Endothelial cell of umbilical vein (primary cell): ENCODE results near the gene MN1. TPM values are rescaled to one million over a fixed set of nuclear protein-coding genes. Genes with fewer than 3 reads are reported as not detected.

Experiments used
- BruUV-seq: library from RNA; stranded (reverse); fragments of 400-500 nt; replicated peaks from 2 replicates; lab custom pipeline; 2021; lab: Mats Ljungman, UMichigan
- CTCF ChIA-PET: fragments of 300-600, 350-600 bp; sonication (Branson Sonifier 250); formaldehyde crosslinking; loops from one replicate; lab custom pipeline; 2021; ENCODE audit warnings: antibody characterized with exemption, inconsistent platforms; lab: Charles Lee
- POLR2A ChIA-PET: fragments of 300-600, 350-600 bp; sonication (Branson Sonifier 250); formaldehyde crosslinking; loops from one replicate; lab custom pipeline; 2021; ENCODE audit warnings: antibody characterized with exemption, inconsistent platforms; lab: Charles Lee
- DNase-seq: peaks from one replicate; pipeline ENCODE4 v3.0.0-alpha.2; 2011; ENCODE audit warnings: low read depth, low spot score
- FAIRE-seq: peaks from 2 replicates; lab custom pipeline; 2011; peaks lifted over from hg19 to GRCh38; lab: Jason Lieb, UNC
- H2AFZ ChIP-seq: 2 replicates; pipeline ENCODE4 v1.6.0; 2012; ENCODE audit warnings: low read depth, low read length, control low read depth, inconsistent platforms
- H3K27ac ChIP-seq: 2 replicates; pipeline ENCODE4 v1.5.1; 2011; ENCODE audit warnings: low read depth, mild to moderate bottlenecking, control low read depth, low read length, moderate library complexity; ENCODE audit not compliant: insufficient read depth
- H3K27me3 ChIP-seq, 2 experiments: 2 replicates each; pipeline versions ENCODE4 v1.6.0 to v1.6.1; 2011; ENCODE audit warnings: low read length in 2 of 2, mixed read lengths in 1 of 2; ENCODE audit not compliant: control insufficient read depth in 2 of 2, insufficient read depth in 2 of 2
- H3K36me3 ChIP-seq, 2 experiments: 2 replicates in 1 of 2; 3 replicates in 1 of 2; pipeline ENCODE4 v1.5.1; 2011; ENCODE audit warnings: low read length in 2 of 2, mild to moderate bottlenecking in 1 of 2, moderate library complexity in 1 of 2; ENCODE audit not compliant: control insufficient read depth in 2 of 2, insufficient read depth in 2 of 2; ENCODE audit errors: extremely low read depth in 1 of 2
- H3K4me1 ChIP-seq: 3 replicates; pipeline ENCODE4 v1.5.1; 2011; ENCODE audit warnings: mild to moderate bottlenecking, low read length; ENCODE audit not compliant: control insufficient read depth, insufficient read depth; ENCODE audit errors: extremely low read depth
- H3K4me2 ChIP-seq: 2 replicates; pipeline ENCODE4 v1.6.1; 2011; ENCODE audit warnings: low read length, control low read depth, mixed read lengths; ENCODE audit not compliant: insufficient read depth
- H3K4me3 ChIP-seq, 3 experiments: fragments of 200-600 bp in 1 of 3; sonication (generic), shearing (Covaris generic) in 1 of 3; replicated peaks in 1 of 3; 2 replicates each; pipeline ENCODE4 v1.5.1; 2011 to 2016; ENCODE audit warnings: control low read depth in 3 of 3, low read length in 3 of 3, mild to moderate bottlenecking in 2 of 3, inconsistent platforms in 1 of 3, low read depth in 1 of 3, moderate library complexity in 1 of 3; ENCODE audit not compliant: insufficient read depth in 1 of 3
- H3K79me2 ChIP-seq: 2 replicates; pipeline ENCODE4 v1.6.0; 2012; ENCODE audit warnings: low read length, inconsistent platforms; ENCODE audit not compliant: control insufficient read depth, insufficient read depth
- H3K9ac ChIP-seq: replicated peaks from 2 replicates; pipeline ENCODE3; 2011; ENCODE audit warnings: low read length, control low read depth; ENCODE audit not compliant: insufficient read depth; ENCODE audit errors: extremely low read depth
- H3K9me1 ChIP-seq: replicated peaks from 3 replicates; pipeline ENCODE4 v1.6.0; 2011; ENCODE audit warnings: mild to moderate bottlenecking, low read length; ENCODE audit not compliant: control insufficient read depth, insufficient read depth; ENCODE audit errors: extremely low read depth
- H3K9me3 ChIP-seq: replicated peaks from 2 replicates; pipeline ENCODE4 v1.5.1; 2012; ENCODE audit warnings: low read length, inconsistent platforms; ENCODE audit not compliant: control insufficient read depth, insufficient read depth
- H4K20me1 ChIP-seq: replicated peaks from 2 replicates; pipeline ENCODE3; 2011; ENCODE audit warnings: mild to moderate bottlenecking, low read length; ENCODE audit not compliant: control insufficient read depth, insufficient read depth; ENCODE audit errors: extremely low read depth
- EZH2 ChIP-seq: IDR thresholded peaks from 2 replicates; pipeline ENCODE4 v1.6.1; 2012; ENCODE audit warnings: borderline replicate concordance, low read depth, mild to moderate bottlenecking, moderate library complexity, low read length, inconsistent platforms; ENCODE audit not compliant: severe bottlenecking
- FOS ChIP-seq: IDR thresholded peaks from 2 replicates; pipeline ENCODE4 v1.6.1; 2011; ENCODE audit warnings: mild to moderate bottlenecking, low read length, moderate library complexity, borderline replicate concordance; ENCODE audit not compliant: insufficient read depth
- GATA2 ChIP-seq: IDR thresholded peaks from 2 replicates; pipeline ENCODE4 v1.7.0; 2011; ENCODE audit warnings: low read depth, mild to moderate bottlenecking, moderate library complexity, mixed read lengths, low read length; ENCODE audit not compliant: insufficient read length, insufficient read depth
- JUN ChIP-seq: IDR thresholded peaks from 2 replicates; pipeline ENCODE4 v1.6.1; 2011; ENCODE audit warnings: borderline replicate concordance, low read depth; ENCODE audit not compliant: insufficient read length, insufficient read depth
- MYC ChIP-seq: IDR thresholded peaks from one replicate; pipeline ENCODE4 v1.6.1; 2011; ENCODE audit warnings: mild to moderate bottlenecking, low read depth, low read length
- POLR2A ChIP-seq: IDR thresholded peaks from 2 replicates; pipeline ENCODE4 v1.6.1; 2012; ENCODE audit warnings: low read depth, mild to moderate bottlenecking, control low read depth, low read length
- POLR2AphosphoS5 ChIP-seq: IDR thresholded peaks from 2 replicates; pipeline ENCODE4 v1.6.1; 2012; ENCODE audit warnings: low read depth, mild to moderate bottlenecking, control low read depth, low read length, moderate library complexity; ENCODE audit not compliant: insufficient read depth
- dilution Hi-C: fragments of 300-500 bp; cut with MboI; formaldehyde crosslinking; loops from one replicate; pipeline ENCODE4 v1.15.0; 2019; ENCODE audit warnings: low sequenced_read_pairs; ENCODE audit not compliant: extremely low pct_ligation_motif_present
- intact Hi-C: fragments of 100-400 bp; cut with micrococcal nuclease; formaldehyde crosslinking; loops from one replicate; pipeline ENCODE4 v1.10.0; 2022
- polyA plus RNA-seq, 4 experiments: library from polyadenylated mRNA; depleted of rRNA in 3 of 4; stranded (reverse) in 3 of 4; unstranded in 1 of 4; fragments of >200 nt; gene quantifications; 2 replicates each; pipeline versions ENCODE4 v1.2.1 to v1.2.3, GENCODE V29; 2011 to 2012; ENCODE audit warnings: missing spikeins in 1 of 4
- total RNA-seq: library from RNA; stranded (reverse); gene quantifications from 2 replicates; pipeline ENCODE4 v1.2.3, GENCODE V29; 2021
- TF ChIP-seq, protein P1 (sequence below): IDR thresholded peaks from 2 replicates; pipeline ENCODE4 v1.6.1; 2011; ENCODE audit not compliant: insufficient read depth, insufficient read length
- TF ChIP-seq, protein P2 (sequence below), 2 donors: IDR thresholded peaks; 1 replicate in 1 of 2; 2 replicates in 1 of 2; pipeline ENCODE4 v1.5.1; 2011; ENCODE audit warnings: low read length in 2 of 2, mild to moderate bottlenecking in 2 of 2, moderate library complexity in 2 of 2, control low read depth in 1 of 2, inconsistent platforms in 1 of 2, low read depth in 1 of 2; ENCODE audit not compliant: insufficient read depth in 1 of 2; ENCODE audit errors: extremely low read depth in 1 of 2

The MN1 gene
- total and polyA plus RNA-seq, 2 donors (not counting 3 experiments of a cell fraction or from before 2014, with no cell fraction given): 3.8 to 5.2 TPM

DNA sequence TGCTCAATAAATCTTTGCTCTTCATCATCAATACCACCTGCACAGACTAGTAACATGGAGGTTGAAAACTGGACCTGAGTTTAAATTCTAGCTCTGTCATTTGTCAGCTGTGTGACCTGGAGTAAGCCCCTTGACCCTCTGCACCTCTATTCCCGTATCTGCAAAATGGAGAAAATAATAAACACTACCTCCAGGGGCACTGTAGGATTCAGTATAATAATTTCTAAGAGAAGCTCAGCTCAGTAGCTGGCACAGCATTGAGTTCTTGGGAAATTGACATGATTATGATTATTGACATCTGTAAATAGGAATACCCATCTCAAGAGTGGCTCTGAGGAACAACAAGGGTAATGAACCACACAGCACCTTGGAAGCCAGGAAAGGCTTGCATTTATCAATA is 78.4 kb downstream of the MN1 start:
- Histone ChIP-seq H4K20me1 (no peaks in the 10 kb centered on the region), H2AFZ (no peak overlapping the region), H3K9me3 (no peaks in the 10 kb centered on the region), H3K27me3 (no peaks in the 10 kb centered on the region), H3K9me1 (no peaks in the 10 kb centered on the region), H3K79me2 (no peaks in the 10 kb centered on the region), H3K27ac (no peak overlapping the region), H3K9ac (no peak overlapping the region), H3K36me3 (no peaks in the 10 kb centered on the region), H3K4me2 (no peak overlapping the region), H3K4me1 (peaks cover 22% of the 10 kb centered on the region), H3K4me3 (no peak overlapping the region)
- BruUV-seq: no TSS peak
- FAIRE-seq: peak; percentile 37
- intact Hi-C loops (no loop called here), dilution Hi-C loops (no loop called here)
- no peak for DNase-seq
- POLR2A ChIA-PET: no interaction called here
- TF ChIP-seq JUN: no peak
- TF ChIP-seq, protein P1, sequence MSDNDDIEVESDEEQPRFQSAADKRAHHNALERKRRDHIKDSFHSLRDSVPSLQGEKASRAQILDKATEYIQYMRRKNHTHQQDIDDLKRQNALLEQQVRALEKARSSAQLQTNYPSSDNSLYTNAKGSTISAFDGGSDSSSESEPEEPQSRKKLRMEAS: no peak
- TF ChIP-seq MYC: no peak
- no peak for TF ChIP-seq GATA2
- no peak for TF ChIP-seq POLR2A
- TF ChIP-seq EZH2: no peak
- TF ChIP-seq, protein P2, sequence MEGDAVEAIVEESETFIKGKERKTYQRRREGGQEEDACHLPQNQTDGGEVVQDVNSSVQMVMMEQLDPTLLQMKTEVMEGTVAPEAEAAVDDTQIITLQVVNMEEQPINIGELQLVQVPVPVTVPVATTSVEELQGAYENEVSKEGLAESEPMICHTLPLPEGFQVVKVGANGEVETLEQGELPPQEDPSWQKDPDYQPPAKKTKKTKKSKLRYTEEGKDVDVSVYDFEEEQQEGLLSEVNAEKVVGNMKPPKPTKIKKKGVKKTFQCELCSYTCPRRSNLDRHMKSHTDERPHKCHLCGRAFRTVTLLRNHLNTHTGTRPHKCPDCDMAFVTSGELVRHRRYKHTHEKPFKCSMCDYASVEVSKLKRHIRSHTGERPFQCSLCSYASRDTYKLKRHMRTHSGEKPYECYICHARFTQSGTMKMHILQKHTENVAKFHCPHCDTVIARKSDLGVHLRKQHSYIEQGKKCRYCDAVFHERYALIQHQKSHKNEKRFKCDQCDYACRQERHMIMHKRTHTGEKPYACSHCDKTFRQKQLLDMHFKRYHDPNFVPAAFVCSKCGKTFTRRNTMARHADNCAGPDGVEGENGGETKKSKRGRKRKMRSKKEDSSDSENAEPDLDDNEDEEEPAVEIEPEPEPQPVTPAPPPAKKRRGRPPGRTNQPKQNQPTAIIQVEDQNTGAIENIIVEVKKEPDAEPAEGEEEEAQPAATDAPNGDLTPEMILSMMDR (IDR thresholded peaks at IDR 0.05; ENCODE audit: extremely low read depth in 1 of 2, insufficient read depth in 1 of 2, low read depth in 1 of 2, low read length in 2 of 2): no peak
- TF ChIP-seq POLR2AphosphoS5: no peak
- TF ChIP-seq FOS: no peak
- CTCF ChIA-PET: interaction anchor here (0.6 to 1.9 kb wide), 4 partner anchors 11 to 318 kb away, joined by 3 to 4 read pairs (median 4); no protein-coding TSS in a partner anchor
